HG02763 (cell line): Measurements from ENCODE around the gene XKR7.

Experiments
- ATAC-seq: cut with Tn5 transposase; IDR thresholded peaks from one replicate; pipeline ENCODE4 v1.9.1; 2021; ENCODE audit warnings: mild to moderate bottlenecking, moderate library complexity; ENCODE audit not compliant: unreplicated experiment

XKR7 gene

DNA sequence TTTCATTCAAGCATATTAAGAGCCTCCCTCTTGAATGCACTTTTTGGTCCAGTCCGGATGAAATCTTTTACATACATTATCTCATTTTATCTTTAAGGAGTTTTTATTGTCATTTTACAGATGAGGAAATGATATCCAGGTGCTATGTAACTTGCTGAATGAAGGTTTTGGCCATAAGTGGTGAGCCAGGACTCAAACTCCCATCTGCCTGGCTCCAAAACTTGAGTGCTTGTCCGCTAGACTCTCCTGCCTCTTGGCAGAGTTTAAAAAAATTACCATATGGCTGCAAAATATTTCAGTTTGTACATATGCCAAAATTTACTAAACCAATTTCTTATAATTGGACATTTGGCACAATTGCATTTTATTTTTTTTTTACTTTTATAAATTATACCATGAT, 28.3 kb upstream of the XKR7 start:
- no peak for ATAC-seq

DNA sequence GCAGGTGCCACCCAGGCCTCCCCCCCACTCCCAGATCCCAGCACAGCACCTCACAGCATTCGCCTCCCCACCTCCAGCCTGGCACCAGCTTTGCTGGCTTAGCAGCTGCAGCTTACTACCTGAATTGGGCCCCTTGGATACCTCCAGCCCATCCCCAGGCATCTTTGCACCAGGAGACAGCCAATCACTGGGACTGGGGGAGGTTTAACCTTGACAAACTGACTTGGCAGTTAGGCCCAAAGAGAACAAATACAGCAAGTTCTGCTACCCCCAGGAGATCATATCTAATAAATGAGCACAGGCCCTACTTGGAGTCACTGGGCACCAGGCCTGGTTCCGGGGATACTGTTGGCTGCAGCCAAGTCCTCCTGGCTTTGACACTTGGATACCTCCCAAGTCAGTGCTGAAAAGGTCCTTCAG, 24.9 kb upstream of the XKR7 start:
- no peak for ATAC-seq

DNA sequence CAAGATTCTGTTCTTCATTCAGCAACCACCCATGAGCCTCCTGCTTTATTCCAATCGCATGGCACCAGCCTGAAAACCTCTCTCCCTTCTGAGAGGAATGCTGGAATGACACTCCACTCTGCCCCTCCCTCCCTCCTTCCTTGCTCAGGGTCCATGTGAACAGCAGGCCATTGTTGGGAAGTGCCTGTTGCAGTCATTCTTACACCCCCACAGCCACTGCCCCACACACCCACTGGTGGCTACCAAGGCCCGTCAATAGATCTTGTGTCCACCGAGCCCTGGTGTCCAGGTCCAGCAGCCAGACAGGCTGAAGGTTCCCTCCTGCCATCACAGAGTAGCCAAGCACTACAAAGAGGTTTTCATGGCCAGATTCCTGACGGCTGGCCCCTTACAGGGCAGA, 22.6 kb upstream of the XKR7 start:
- ATAC-seq, result no peak

DNA sequence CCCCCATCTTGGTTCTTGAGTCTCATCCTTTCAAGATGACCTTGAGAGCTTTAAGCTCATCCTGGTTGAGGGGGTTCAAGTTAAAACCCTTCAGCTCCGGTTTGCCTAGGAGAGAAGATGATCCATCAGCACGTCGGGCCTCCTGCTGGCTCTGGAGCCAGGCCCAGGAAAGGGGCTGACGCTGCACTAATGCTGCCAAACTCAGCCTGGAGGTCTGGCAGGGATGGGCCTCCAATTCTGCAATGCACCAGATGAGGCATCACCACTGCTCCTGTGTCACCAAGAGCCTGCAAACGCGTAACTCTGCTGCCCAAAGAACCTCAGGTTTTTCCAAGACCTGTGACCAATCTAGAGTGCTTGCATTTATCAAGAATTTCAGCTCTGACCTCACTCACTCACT, 22.2 kb upstream of the XKR7 start:
- no peak for ATAC-seq

DNA sequence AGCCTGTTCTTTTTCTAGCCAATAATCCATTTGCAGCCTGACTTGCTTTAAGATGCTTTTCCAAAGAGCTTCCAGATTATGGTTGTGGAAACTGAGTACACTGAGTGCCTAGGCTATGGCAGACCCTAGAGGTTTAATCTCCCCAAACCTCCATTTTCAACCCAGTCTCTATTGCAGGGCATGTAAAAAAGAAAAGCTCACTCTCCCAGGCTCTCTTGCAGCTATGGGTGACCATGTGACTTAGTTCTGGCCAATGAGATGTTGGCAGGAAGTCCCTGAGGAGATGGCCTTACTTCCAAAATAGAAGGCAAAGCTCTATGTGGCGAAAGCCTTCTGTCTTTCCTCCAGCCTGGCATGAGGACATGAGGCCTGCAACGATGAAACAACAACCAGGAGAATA, 19.9 kb upstream of the XKR7 start:
- ATAC-seq, result no peak

DNA sequence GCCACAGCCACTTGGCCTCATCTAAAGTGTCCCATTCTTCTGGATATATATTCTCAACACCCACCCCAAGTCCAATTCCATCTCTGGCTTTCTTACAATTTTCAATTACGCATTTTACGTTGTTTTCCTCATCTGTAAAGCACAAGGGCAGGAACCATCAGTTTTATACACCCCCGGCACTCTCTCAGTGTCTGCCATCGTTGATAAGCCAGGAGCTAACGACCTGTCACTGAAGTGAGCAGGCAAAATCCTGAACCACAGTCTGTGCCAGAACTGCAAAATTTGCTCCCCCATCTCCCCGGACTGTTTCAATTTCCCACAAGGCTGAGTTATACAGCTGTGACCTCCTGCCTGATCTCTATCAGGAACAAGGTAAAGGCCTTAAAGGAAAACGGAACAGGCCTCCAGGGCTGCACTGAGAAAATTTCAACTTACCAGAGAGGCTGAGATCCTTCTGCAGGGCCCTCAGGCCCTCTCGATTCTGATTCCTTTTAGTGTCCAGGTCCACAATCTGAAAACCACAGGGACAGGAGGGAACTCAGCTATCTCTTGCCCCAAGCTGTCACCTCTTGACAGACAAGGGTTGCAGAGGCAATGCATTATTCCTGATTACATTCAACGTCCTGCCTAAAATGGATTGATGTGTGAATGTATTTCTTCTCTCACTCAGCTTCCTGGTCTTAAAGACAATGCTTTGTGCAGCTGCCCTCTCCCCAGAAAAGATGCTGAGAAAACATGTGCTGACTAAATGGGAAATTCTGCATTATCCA, 17.9 kb upstream of the XKR7 start:
- no peak for ATAC-seq

DNA sequence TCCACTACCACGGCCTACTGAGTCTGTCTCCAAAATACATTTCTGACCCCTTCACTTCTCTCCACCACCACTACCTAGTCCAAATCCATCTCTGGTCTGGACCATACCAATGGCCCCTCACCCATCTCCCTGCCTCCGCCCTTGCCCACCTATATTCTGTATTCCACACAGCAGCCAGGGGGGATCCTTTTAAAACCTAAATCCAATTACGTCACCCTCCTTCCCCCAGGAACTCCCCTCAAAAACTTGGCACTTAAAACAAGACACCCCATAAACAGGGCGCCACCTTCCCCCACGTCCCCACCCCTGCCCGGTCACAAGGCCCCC, 16.8 kb upstream of the XKR7 start:
- ATAC-seq, result no peak

DNA sequence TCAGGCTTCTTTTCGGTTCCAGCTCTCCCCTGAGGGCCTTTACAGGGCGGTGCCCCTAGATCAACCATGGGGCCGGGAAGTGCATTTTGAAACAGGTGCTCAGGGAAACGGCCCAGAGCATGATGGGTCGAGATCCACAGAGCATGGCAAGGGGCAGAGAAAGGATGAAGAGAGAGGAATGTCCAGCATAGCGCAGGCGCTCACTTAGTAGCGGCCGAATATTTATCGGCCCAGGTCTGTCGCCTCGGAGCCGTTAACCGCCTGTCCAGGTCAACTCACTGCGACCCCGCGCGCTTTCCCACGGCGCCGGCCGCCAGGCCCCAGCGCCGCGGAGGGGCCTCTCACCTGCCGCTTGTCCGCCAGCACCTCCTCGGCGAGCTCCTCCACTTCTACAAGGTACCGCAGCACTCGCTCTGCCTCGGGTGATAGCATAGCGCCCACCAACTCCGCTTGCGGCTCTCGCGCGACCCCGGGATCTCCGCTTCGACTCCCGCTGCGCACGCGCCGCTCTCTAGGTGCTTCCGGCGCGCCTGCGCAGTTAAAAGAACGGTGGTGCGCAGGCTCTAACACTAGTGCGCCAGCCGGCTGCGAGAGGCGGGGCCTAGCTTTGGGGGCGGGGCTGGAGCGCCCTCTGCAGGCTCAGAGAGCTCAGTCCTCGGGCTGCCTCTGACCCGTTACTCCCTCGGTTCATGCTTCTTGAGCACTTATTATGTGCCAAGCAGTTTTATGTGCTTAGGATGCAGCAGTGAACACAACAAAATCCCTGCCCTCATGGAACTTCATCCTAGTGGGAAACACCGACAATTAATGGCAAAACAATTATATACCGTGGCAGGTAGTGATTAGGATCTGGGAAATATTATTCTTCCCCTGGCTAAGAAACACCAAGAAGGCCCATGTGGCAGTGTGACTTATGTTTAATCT, 16.2 kb upstream of the XKR7 start, which contains the start of gene PDRG1:
Gene PDRG1, minus strand, starts transcription at position 517 of the 924 bp plus-strand sequence. Its CDS starts 85 bp downstream, at position 432.
- peak; percentile 91 for ATAC-seq

DNA sequence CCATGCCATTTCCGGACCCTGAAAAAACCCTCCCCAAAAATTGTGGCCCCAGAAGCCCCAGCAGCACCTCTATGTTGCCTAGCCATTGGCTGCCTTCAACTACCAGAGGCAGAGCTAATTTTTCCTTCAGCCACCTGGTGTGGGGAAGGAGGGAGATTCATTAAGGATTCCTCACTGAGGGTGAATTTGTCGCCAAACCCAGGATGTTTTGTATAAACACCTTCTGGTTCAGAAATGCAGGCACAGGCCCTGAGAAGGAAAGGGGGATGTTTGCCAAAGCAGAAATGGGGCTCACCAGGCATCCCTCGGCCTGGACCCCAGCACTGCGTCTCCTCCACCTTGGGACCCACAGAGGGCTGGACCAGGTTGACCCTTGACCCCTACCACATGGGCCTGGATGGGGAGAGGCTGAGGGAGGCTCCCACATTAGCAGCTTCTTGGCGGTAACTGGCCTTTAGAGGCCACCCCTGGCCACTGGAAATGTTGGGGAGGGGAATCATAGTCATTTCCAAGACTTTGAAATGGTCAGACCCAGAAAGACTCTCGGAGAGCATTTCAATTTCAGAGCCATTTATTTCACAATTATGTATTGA, 14.3 kb upstream of the XKR7 start:
- ATAC-seq, result no peak

DNA sequence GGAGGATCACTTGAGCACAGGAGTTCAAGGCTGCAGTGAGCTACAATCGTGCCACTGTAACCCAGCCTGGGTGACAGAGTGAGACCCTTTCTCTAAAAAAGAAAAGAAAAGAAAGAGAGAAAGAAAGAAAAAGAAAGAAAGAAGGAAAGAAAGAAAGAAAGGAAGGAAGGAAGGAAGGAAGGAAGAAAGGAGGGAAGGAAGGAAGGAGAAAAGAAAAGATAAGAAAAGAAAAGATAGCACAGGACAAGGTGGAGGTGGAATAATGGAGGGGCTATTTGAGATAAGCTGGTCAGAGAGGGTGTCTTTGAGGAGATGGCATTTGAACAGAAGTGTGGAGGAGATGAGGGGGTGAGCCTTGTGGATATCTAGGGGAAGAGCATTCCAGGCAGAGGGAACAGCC, 13.5 kb upstream of the XKR7 start:
- ATAC-seq, result no peak

DNA sequence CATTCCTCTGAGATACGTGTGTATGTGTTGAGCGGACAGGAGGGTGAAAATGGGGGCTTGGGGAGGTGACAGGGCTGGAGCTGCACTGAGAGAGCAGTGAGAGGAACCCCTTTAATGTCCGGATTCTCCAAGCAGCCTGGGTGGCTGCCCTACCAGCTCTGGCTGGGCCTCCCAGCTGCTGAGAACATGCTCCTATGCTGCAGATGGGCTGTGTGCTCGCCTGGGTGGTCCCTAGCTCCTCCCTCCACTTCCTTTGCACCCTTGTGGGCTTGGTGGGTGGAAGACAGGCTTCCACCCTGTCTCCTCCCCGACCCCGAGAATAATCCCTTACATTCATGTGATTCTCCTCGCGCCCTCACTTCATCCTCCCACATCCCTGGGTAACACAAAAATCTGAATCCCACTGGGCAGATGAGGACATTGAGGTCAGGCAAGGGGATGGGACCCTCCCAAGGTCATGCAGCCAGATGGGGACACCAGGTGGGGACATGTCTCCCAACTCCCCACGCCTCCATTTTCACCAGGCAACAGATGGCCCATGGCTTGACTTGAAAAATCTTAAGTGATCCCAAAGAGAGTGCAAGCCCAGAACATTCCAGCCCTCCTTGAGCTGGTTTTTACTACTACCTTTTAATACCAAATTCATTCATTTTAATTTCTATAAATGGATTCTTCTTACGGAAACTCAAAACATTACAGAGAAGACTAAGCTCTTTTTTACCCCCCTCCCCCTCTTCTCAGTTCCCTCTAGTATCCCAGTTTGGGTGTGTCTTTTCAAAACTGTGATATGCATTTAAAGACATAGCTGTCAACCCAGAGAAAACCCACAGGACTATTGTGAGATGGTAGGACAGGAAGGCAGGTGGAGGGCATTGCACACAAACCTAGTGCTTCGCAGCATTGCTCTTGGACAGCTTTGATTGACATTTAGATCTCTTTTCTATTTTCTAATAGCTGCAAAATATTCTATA, 11.1 kb upstream of the XKR7 start:
- ATAC-seq, result no peak

DNA sequence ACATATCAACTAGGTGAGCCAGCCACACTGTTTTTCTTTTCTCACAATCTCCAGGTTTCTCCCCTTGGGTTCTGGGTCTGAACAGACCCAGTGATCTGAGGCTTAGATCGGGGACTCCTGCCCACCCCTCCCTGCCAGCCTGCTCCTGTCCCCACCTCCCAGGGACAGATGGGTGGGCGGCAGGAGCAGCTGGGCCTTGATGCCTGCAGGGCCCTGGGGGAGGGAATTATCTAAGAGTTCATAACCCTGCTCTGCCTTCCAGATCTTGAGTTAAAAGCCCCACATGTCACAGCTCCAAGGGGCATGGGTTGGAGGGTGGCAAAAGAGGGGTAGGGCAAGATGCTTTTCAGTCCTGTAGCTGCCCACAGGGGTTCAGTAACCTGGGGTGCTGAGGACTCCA, 5.2 kb upstream of the XKR7 start:
- no peak for ATAC-seq

DNA sequence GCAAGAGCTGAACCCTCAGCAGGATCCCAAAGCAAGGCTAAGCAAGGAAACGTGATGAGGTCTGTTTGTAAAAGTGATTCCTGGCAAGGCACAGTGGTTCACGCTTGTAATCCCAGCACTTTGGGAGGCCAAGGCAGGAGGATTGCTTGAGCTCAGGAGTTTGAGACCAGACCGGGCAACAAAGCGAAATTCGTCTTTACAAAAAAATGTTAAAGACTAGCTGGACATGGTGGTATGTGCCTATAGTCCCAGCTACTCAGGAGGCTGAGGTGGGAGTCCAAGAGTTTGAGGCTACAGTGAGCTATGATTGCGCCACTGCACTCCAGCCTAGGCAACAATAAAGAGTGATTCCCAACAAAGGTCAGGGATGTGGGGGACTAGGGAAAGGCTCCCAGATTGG, 4.1 kb upstream of the XKR7 start:
- ATAC-seq, result no peak

DNA sequence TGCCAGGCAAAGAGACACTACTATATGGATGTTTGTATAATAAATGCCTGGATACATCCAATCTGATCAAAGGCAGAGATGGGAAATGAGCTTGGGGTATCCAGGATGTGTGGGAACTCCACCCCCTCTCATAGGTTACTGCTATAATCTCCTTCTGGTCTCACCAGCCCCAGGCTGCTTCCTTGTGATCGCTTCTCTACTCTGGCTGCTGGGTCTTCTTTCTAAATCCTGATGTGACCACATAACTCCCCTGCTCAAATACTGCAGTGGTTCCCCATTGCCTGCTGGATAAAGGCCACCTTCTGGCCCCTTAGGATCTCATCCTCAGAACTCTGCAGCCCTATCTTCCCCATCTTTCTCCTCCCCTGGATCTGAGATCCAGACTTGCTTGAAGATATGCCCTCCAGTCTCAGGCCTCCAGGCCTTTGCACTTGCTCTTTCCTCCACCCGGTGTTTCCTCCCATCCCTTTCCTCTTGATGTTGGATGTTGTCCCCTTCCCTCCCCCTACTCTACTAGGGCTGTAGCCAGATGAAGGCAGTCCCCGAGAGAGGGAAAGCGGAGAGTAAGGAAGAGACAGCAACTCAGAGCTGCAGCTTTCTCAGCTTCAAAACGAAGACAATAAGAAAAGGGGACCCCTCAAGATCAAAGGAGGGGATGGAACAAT, 828 bp upstream of the XKR7 start:
- ATAC-seq, result no peak

DNA sequence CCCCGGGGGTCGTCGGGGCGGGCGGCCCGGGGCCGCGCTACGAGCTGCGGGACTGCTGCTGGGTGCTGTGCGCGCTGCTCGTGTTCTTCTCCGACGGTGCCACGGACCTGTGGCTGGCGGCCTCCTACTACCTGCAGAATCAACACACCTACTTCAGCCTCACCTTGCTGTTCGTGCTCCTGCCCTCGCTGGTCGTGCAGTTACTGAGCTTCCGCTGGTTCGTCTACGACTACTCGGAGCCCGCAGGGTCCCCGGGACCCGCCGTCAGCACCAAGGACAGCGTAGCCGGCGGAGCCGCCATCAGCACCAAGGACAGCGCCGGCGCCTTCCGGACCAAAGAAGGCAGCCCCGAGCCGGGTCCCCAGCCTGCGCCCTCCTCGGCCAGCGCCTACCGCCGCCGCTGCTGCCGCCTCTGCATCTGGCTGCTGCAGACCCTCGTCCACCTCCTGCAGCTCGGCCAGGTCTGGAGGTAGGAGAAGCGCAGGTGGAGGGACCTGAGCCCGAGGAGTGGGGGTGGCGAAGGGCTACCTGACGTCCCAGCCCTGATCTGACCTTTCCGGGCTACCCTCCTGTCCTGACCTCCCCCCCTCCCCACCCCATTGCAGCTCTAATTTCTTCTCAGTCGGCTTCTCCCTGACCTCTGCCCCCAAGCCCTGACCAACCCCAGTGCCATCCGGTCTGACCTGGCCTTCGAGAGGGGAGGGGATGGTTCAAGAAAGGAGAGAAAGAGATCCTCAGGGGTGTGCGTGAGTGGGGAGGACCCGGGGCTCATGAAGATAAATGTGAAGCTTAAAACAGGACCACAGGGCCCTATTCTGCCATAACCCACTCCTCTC, 558 bp downstream of the XKR7 start:
- ATAC-seq, result no peak

DNA sequence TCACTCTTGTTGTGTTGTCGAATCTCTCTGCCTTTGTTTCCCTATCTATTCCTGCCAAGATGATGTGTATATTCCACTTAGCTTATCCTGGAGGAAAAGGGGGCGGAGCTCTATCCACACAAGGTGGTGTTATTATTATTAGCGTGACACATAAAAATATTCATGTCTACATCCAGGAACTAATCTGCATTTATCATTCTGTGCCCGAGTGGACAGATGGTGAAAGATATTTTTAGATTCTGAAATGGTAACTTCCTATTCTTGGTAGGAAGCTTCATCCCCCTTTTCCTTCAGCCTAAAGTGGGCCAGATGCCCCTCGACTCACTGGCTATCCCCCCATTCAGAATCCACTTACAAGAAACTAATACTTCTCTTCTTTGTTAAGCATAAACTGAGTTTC, 2.0 kb downstream of the XKR7 start:
- ATAC-seq, result no peak

DNA sequence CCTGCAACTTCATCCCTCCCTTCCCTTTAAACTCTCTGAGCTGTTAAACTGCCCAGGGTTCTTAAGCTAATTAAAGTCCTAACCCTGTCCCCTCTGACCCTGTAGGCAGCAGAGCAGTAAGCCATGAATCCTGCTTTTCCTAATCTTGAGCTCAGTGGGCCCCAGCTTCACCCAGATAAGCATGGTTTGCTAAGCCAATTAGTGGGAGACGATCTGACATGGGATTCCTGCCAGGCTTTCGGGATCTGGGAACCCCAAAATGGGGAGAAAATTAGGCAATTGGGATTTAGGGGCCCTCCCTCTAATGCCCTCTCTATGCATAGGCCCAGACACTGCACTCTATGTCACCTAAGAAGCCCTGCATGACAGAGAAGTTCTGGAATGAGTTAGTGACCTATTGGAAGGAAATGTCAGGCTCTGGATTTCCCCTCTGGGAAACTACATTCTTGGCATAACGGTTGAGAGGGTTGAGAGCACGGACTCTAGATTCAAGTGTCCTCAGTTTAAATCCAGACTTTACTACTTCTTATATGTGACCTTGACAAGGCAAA, 4.6 kb downstream of the XKR7 start:
- no peak for ATAC-seq

DNA sequence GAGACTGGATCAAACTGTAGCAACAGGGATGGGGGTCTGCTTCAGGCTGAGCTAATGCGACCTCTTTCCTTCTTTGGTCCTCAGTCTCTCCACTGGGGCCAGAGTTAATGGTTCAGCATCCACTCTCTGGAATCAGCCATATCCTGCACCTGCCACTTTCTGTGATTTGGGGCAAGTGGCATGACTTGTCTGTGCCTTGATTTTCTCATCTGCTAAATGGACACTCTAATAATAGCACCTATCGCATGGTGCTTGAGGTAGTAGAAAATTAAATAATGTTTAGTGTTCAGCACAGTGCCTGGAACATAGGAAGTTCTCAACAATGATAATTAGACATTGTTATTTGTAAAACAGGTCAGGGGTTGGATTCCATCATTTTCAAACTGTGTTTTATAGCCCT, 6.3 kb downstream of the XKR7 start:
- no peak for ATAC-seq

DNA sequence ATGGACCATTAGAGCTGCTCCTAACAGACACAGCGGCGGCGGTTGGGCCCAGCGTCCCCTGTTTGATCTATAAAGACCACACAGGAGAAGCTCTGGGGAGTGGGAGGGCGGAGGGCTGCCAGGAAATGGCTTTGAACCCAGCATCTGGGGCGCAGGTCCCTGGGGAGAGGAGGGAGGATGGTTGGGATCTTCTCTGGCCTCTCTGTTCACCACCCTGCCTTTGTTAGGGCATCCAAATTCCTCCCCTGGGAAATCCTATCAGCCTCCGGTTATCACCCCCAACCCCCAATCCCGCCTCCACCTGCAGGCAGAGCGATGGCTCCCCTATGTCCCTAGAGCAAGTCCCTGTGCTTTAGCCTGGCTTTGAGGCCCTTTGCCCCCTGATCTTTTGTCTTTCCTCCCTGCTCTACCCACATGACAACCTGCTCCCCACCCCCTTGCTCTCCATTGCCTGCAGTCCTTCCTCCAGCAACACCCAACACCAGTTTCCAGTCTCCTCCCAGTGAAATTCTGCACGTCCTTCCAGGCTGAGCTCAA, 7.1 kb downstream of the XKR7 start:
- ATAC-seq, result no peak
